C4-2B (cell line): ENCODE measurements around the gene ID2.

Experiments used
- H3K27ac ChIP-seq: fragments of 450-650 bp; 2 replicates; pipeline ENCODE4 v1.5.1; 2017
- CTCF ChIP-seq: fragments of 450-650 bp; conservative IDR thresholded peaks from 2 replicates; pipeline ENCODE4 v1.5.1; 2017; ENCODE audit warnings: mild to moderate bottlenecking
- ZFX ChIP-seq: fragments of 450-650 bp; IDR thresholded peaks from 2 replicates; pipeline ENCODE4 v1.6.1; 2017

ID2 gene

GRCh38 chr2:8636721-8637636, 44.9 kb upstream of the ID2 start:
- no peak overlapping the region for H3K27ac ChIP-seq
- TF ChIP-seq CTCF = no peak
- no peak for TF ChIP-seq ZFX

GRCh38 chr2:8638327-8638726, 43.5 kb upstream of the ID2 start:
- TF ChIP-seq ZFX (no peak), CTCF (no peak)
- no peak overlapping the region for H3K27ac ChIP-seq

GRCh38 chr2:8639122-8639635, 42.7 kb upstream of the ID2 start:
- no peak overlapping the region for H3K27ac ChIP-seq

GRCh38 chr2:8640498-8640897, 41.4 kb upstream of the ID2 start:
- no peak overlapping the region for H3K27ac ChIP-seq
- no peak for TF ChIP-seq ZFX
- TF ChIP-seq CTCF = no peak

More at GRCh38 chr2:8639122-8639635, 42.7 kb upstream of the ID2 start:
- TF ChIP-seq CTCF (no peak), ZFX (no peak)

- TF ChIP-seq CTCF (no peak), ZFX (no peak)
- no peak overlapping the region for H3K27ac ChIP-seq
Observed at GRCh38 chr2:8641301-8641965, 40.4 kb upstream of the ID2 start.

GRCh38 chr2:8642366-8643068, 39.3 kb upstream of the ID2 start:
- no peak for TF ChIP-seq ZFX
- no peak for TF ChIP-seq CTCF
- no peak overlapping the region for H3K27ac ChIP-seq
